ENCODE data around the gene PPM1H. TPM values are rescaled to one million over a fixed set of nuclear protein-coding genes. Genes with fewer than 3 reads are reported as not detected.

PPM1H gene
- total and polyA plus RNA-seq, 10 of the 15 experiments (the other 5 are each of a cell fraction or from before 2014, with no cell fraction given): 0.11 to 0.83 (median 0.49) TPM

- ChIA-PET POLR2A (no interaction called here), SMC1A (ENCODE audit: uncharacterized antibody, unreplicated experiment) (interaction anchor here (0.6 kb wide), 1 partner anchor 1404 kb away, joined by 3 read pairs; no protein-coding TSS in a partner anchor), RAD21 (ENCODE audit: unreplicated experiment) (no interaction called here), CTCF (no interaction called here)
- intact Hi-C loops (cut with micrococcal nuclease; ENCODE audit: unreplicated experiment): no loop called here
- H3K4me2 ChIP-seq (ENCODE audit: control insufficient read depth, insufficient read depth): no peak overlapping the region
- FAIRE-seq (no peak), ATAC-seq (no peak), DNase-seq (ENCODE audit: low read depth, low spot score) (no peak)
- no peak overlapping the region for H2AFZ ChIP-seq (ENCODE audit: control insufficient read depth, low read depth, low read length)
- H3K4me3 ChIP-seq: no peak overlapping the region
- H3K4me1 ChIP-seq (ENCODE audit: control insufficient read depth, insufficient read depth, low read length): peaks cover 4% of the 10 kb centered on the region
- in situ Hi-C loops (cut with MboI): no loop called here
- no peaks in the 10 kb centered on the region for H3K79me2 ChIP-seq (ENCODE audit: control insufficient read depth, insufficient read depth, low read length)
- no TSS peak for BruUV-seq (replicated peaks)
- TF ChIP-seq TARDBP (IDR thresholded peaks at IDR 0.05; ENCODE audit: borderline replicate concordance): no peak
- no peak for TF ChIP-seq POLR2AphosphoS2 (IDR thresholded peaks at IDR 0.05; ENCODE audit: low read depth, low read length)
- no peak for TF ChIP-seq PAX5 (IDR thresholded peaks at IDR 0.05; ENCODE audit: borderline replicate concordance, low read depth, low read length)
- no peak for TF ChIP-seq BRCA1 (IDR thresholded peaks at IDR 0.05; ENCODE audit: low read depth, low read length)
- no peak for TF ChIP-seq RAD21 (IDR thresholded peaks at IDR 0.05; ENCODE audit: insufficient read depth, low read depth, low read length)
- no peak for TF ChIP-seq TAF1 (IDR thresholded peaks at IDR 0.05; ENCODE audit: borderline replicate concordance, low read depth, low read length)
- no peak for TF ChIP-seq BMI1 (IDR thresholded peaks at IDR 0.05; ENCODE audit: borderline replicate concordance)
- TF ChIP-seq, protein P1, sequence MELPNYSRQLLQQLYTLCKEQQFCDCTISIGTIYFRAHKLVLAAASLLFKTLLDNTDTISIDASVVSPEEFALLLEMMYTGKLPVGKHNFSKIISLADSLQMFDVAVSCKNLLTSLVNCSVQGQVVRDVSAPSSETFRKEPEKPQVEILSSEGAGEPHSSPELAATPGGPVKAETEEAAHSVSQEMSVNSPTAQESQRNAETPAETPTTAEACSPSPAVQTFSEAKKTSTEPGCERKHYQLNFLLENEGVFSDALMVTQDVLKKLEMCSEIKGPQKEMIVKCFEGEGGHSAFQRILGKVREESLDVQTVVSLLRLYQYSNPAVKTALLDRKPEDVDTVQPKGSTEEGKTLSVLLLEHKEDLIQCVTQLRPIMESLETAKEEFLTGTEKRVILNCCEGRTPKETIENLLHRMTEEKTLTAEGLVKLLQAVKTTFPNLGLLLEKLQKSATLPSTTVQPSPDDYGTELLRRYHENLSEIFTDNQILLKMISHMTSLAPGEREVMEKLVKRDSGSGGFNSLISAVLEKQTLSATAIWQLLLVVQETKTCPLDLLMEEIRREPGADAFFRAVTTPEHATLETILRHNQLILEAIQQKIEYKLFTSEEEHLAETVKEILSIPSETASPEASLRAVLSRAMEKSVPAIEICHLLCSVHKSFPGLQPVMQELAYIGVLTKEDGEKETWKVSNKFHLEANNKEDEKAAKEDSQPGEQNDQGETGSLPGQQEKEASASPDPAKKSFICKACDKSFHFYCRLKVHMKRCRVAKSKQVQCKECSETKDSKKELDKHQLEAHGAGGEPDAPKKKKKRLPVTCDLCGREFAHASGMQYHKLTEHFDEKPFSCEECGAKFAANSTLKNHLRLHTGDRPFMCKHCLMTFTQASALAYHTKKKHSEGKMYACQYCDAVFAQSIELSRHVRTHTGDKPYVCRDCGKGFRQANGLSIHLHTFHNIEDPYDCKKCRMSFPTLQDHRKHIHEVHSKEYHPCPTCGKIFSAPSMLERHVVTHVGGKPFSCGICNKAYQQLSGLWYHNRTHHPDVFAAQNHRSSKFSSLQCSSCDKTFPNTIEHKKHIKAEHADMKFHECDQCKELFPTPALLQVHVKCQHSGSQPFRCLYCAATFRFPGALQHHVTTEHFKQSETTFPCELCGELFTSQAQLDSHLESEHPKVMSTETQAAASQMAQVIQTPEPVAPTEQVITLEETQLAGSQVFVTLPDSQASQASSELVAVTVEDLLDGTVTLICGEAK (IDR thresholded peaks at IDR 0.05; ENCODE audit: borderline replicate concordance): no peak
- TF ChIP-seq, protein P2, sequence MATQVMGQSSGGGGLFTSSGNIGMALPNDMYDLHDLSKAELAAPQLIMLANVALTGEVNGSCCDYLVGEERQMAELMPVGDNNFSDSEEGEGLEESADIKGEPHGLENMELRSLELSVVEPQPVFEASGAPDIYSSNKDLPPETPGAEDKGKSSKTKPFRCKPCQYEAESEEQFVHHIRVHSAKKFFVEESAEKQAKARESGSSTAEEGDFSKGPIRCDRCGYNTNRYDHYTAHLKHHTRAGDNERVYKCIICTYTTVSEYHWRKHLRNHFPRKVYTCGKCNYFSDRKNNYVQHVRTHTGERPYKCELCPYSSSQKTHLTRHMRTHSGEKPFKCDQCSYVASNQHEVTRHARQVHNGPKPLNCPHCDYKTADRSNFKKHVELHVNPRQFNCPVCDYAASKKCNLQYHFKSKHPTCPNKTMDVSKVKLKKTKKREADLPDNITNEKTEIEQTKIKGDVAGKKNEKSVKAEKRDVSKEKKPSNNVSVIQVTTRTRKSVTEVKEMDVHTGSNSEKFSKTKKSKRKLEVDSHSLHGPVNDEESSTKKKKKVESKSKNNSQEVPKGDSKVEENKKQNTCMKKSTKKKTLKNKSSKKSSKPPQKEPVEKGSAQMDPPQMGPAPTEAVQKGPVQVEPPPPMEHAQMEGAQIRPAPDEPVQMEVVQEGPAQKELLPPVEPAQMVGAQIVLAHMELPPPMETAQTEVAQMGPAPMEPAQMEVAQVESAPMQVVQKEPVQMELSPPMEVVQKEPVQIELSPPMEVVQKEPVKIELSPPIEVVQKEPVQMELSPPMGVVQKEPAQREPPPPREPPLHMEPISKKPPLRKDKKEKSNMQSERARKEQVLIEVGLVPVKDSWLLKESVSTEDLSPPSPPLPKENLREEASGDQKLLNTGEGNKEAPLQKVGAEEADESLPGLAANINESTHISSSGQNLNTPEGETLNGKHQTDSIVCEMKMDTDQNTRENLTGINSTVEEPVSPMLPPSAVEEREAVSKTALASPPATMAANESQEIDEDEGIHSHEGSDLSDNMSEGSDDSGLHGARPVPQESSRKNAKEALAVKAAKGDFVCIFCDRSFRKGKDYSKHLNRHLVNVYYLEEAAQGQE (IDR thresholded peaks at IDR 0.05; ENCODE audit: low read depth, low read length): no peak
- no peak for TF ChIP-seq KLF5 (IDR thresholded peaks at IDR 0.05; ENCODE audit: partially characterized antibody)
- no peak for TF ChIP-seq CBX5 (IDR thresholded peaks at IDR 0.05; ENCODE audit: low read depth)
- TF ChIP-seq NFIC (IDR thresholded peaks at IDR 0.05; ENCODE audit: low read depth, low read length): no peak
- no peak for TF ChIP-seq RUNX3 (IDR thresholded peaks at IDR 0.05; ENCODE audit: low read length)
- TF ChIP-seq SMC3 (IDR thresholded peaks at IDR 0.05; ENCODE audit: borderline replicate concordance, low read length): no peak
- TF ChIP-seq, protein P3, sequence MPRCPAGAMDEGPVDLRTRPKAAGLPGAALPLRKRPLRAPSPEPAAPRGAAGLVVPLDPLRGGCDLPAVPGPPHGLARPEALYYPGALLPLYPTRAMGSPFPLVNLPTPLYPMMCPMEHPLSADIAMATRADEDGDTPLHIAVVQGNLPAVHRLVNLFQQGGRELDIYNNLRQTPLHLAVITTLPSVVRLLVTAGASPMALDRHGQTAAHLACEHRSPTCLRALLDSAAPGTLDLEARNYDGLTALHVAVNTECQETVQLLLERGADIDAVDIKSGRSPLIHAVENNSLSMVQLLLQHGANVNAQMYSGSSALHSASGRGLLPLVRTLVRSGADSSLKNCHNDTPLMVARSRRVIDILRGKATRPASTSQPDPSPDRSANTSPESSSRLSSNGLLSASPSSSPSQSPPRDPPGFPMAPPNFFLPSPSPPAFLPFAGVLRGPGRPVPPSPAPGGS (IDR thresholded peaks at IDR 0.05; ENCODE audit: borderline replicate concordance, insufficient read depth, low read depth, low read length, poor library complexity, severe bottlenecking): no peak
- TF ChIP-seq EP300 (IDR thresholded peaks at IDR 0.05; ENCODE audit: borderline replicate concordance in 1 of 2, control insufficient read depth in 1 of 2, low read depth in 2 of 2, low read length in 2 of 2): no peak
- no peak for TF ChIP-seq PML (IDR thresholded peaks at IDR 0.05; ENCODE audit: low read length)
- H3K9ac ChIP-seq (ENCODE audit: control insufficient read depth, insufficient read depth, low read length): no peak overlapping the region
- no peaks in the 10 kb centered on the region for H3K36me3 ChIP-seq (ENCODE audit: control insufficient read depth in 2 of 2, insufficient read depth in 2 of 2, low read length in 1 of 2)
- whole genome bisulfite sequencing (ENCODE audit: insufficient coverage, insufficient replicate concordance, low lambda C conversion rate, missing lambda C conversion rate): 57% methylated on average over 2 of the region's 2 CpGs
- no peaks in the 10 kb centered on the region; a peak in 2 of 4 replicates for H3K27me3 ChIP-seq (replicated peaks in 1 of 2; ENCODE audit: control insufficient read depth in 2 of 2, insufficient read depth in 2 of 2, low read length in 1 of 2)
- no peaks in the 10 kb centered on the region for H4K20me1 ChIP-seq (ENCODE audit: control insufficient read depth, insufficient read depth)
- no peaks in the 10 kb centered on the region for H3K9me3 ChIP-seq (replicated peaks; ENCODE audit: control insufficient read depth, insufficient read depth, low read length)
- H3K27ac ChIP-seq (ENCODE audit: control insufficient read depth, insufficient read depth): no peak overlapping the region
Observed at GRCh38 chr12:62757048-62757447, 177.9 kb downstream of the PPM1H start.

Measured in GM12878 (cell line).